KMS-11 (cell line): Measurements from ENCODE around the gene PTH1R.

ENCODE experiments used
- H2AFZ ChIP-seq: fragments of 200-600 bp; sonication (generic); 2 replicates; pipeline ENCODE4 v1.6.1; 2016; ENCODE audit warnings: antibody characterized with exemption, mixed run types, low read depth
- H3K27ac ChIP-seq: fragments of 200-600 bp; sonication (generic); 2 replicates; pipeline ENCODE4 v1.6.1; 2016; ENCODE audit warnings: mild to moderate bottlenecking, mixed run types
- H3K27me3 ChIP-seq: fragments of 200-600 bp; sonication (generic); 2 replicates; pipeline ENCODE4 v1.6.1; 2017; ENCODE audit warnings: mild to moderate bottlenecking, low read depth, mixed run types, moderate library complexity; ENCODE audit not compliant: insufficient read depth
- H3K36me3 ChIP-seq: fragments of 200-600 bp; sonication (generic); 2 replicates; pipeline ENCODE4 v1.6.1; 2017; ENCODE audit warnings: mild to moderate bottlenecking, mixed run types; ENCODE audit not compliant: insufficient read depth
- H3K4me1 ChIP-seq: fragments of 200-600 bp; sonication (generic); 2 replicates; pipeline ENCODE4 v1.6.1; 2016; ENCODE audit warnings: mild to moderate bottlenecking, low read depth, mixed run types; ENCODE audit not compliant: poor library complexity, severe bottlenecking
- H3K4me2 ChIP-seq: fragments of 200-600 bp; sonication (generic); 2 replicates; pipeline ENCODE4 v1.7.0; 2016; ENCODE audit warnings: mild to moderate bottlenecking, mixed run types
- H3K4me3 ChIP-seq: fragments of 200-600 bp; sonication (generic); IDR thresholded peaks from 2 replicates; pipeline ENCODE4 v1.6.1; 2017; ENCODE audit warnings: low read depth, low read length, mixed read lengths; ENCODE audit not compliant: insufficient read depth
- H3K79me2 ChIP-seq: fragments of 200-600 bp; sonication (generic); 2 replicates; pipeline ENCODE4 v1.6.1; 2016; ENCODE audit warnings: low read depth, mixed run types; ENCODE audit not compliant: insufficient read depth
- H3K9ac ChIP-seq: fragments of 200-600 bp; sonication (generic); 2 replicates; pipeline ENCODE4 v1.6.1; 2016; ENCODE audit warnings: mild to moderate bottlenecking, mixed run types
- H4K20me1 ChIP-seq: fragments of 200-600 bp; sonication (generic); 2 replicates; pipeline ENCODE4 v1.6.1; 2016; ENCODE audit warnings: mild to moderate bottlenecking, mixed run types; ENCODE audit not compliant: insufficient read depth
- CTCF ChIP-seq: fragments of 200-600 bp; sonication (generic); conservative IDR thresholded peaks from 2 replicates; pipeline ENCODE4 v1.6.1; 2017; ENCODE audit warnings: low read depth, mild to moderate bottlenecking, antibody characterized with exemption, low read length, moderate library complexity, mixed read lengths

Gene PTH1R

DNA sequence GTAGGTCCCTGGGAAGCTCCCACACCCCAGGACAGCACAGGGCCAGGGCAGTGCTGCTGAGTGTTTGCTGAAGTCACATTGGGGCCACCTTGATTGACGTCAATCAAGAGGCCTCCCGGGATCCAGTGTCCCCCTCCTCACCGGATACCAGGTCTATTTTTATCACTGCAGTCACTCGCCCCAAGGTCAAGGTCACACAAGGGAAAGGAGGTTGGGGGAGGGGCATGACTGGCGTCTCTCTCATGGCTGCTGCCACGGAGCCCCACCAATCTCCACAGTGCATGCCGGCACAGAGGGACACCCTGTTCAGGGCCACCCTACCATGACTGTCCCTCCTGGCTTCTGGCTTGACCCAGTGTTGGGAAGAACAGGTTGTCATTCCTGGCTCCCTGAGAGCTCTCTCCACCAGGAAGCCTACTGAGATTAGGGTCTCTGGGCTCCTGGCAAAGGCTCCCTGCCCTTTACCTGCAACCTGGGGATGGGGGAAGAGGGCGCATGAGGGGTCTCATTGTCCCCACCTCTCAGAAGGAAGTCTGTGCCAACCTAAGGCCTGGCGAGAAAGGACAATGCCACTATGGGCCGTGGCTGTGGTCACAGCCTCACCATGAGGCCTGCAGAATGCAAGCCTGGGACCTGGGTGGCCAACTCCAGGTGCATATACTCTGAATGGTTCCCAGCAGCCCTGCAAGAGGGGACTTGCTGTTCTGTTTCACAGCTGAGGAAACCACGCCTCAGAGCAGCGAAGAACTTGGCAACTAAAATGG lies 15.7 kb upstream of the PTH1R start:
- H3K4me1 ChIP-seq: no peaks in the 10 kb centered on the region
- no peaks in the 10 kb centered on the region for H3K79me2 ChIP-seq
- H3K27ac ChIP-seq: no peak overlapping the region
- no peak overlapping the region for H2AFZ ChIP-seq
- no peak overlapping the region for H3K4me2 ChIP-seq
- H3K27me3 ChIP-seq: no peaks in the 10 kb centered on the region
- no peak overlapping the region for H3K9ac ChIP-seq
- no peak overlapping the region for H3K4me3 ChIP-seq
- H3K36me3 ChIP-seq: no peaks in the 10 kb centered on the region
- TF ChIP-seq CTCF: no peak
- H4K20me1 ChIP-seq: no peaks in the 10 kb centered on the region

DNA sequence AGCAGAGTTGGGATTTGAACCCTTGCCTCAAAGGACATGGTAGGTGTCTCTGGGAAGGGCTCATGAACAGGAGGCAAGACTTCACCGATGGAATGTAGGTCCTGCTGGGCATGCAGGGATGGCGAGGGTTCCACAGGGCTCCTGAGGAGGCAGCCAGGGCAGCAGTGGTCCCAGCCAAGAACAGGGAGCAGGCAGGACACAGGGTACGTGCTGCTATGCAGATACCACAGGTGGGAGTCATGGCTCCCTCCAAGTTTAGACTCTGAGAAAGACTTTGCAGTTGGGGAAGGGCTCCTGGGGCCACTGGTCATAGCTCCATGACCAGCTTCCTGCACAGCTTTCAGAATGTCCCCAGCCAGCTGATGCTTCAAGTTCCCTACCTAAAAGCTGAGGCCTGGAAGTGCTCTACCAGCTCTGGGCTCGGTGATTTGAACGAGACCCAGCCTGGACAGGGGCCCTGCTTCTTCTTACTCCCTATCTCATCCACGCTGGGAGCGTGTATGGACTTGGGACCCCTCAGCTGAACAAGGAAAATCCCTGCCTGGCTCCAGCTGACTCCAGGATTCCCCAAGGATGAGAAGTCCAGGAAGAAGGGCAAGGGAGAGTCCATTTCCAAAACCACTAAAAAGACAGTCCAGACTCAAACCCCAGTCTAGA lies 15.0 kb upstream of the PTH1R start:
- Histone ChIP-seq H3K4me3 (no peak overlapping the region), H3K27ac (no peak overlapping the region), H3K9ac (no peak overlapping the region), H3K4me1 (no peaks in the 10 kb centered on the region), H4K20me1 (no peaks in the 10 kb centered on the region), H3K79me2 (no peaks in the 10 kb centered on the region), H3K36me3 (no peaks in the 10 kb centered on the region), H3K4me2 (no peak overlapping the region), H3K27me3 (no peaks in the 10 kb centered on the region), H2AFZ (no peak overlapping the region)
- no peak for TF ChIP-seq CTCF

DNA sequence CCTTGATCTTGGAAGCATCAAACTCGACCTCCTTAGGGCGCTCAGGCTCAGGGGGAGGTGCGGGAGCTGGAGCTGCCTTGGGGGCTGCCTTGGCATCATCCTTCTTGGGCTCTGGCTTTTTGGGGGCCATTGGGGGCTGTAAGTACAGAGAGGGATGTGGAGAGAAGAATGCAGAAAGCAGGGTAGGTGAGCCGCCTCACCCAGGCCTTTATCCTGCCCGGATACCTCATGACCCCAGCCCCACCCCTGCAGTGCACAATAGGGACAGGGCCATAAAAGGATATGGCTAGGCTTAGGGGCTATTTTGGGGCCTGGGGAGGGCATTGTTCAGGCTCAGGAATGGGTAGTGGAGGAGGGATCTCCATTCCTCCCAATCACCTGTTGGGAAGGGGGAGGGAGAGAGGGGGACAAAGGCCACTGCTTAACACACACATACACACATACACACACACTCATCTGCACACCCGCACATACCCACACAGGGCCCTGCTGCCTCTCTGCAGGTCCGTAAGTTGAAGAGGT lies 14.2 kb upstream of the PTH1R start, which contains the start of gene MYL3:
MYL3 (minus strand) TSS at position 184 of the 522 bp plus-strand sequence; CDS start at position 130, 54 bp downstream.
- Histone ChIP-seq H3K4me1 (no peaks in the 10 kb centered on the region), H3K27me3 (no peaks in the 10 kb centered on the region), H3K4me2 (no peak within 1 kb of the TSS), H3K4me3 (no peak within 1 kb of the TSS), H4K20me1 (no peaks in the 10 kb centered on the region), H3K9ac (no peak within 1 kb of the TSS), H3K27ac (no peak within 1 kb of the TSS), H3K79me2 (no peaks in the 10 kb centered on the region), H2AFZ (no peak within 1 kb of the TSS), H3K36me3 (no peaks in the 10 kb centered on the region)
- no peak for TF ChIP-seq CTCF

- H4K20me1 ChIP-seq: no peaks in the 10 kb centered on the region
- H3K4me2 ChIP-seq: no peak overlapping the region
- H3K36me3 ChIP-seq: no peaks in the 10 kb centered on the region
- H3K79me2 ChIP-seq: no peaks in the 10 kb centered on the region
- no peak overlapping the region for H3K9ac ChIP-seq
- TF ChIP-seq CTCF: no peak
- H3K27me3 ChIP-seq: no peaks in the 10 kb centered on the region
- no peak overlapping the region for H3K4me3 ChIP-seq
- H2AFZ ChIP-seq: no peak overlapping the region
- H3K4me1 ChIP-seq: no peaks in the 10 kb centered on the region
- no peak overlapping the region for H3K27ac ChIP-seq
These were observed 13.2 kb upstream of the PTH1R start for GRCh38 chr3:46864061-46864881.
